IMR-90 (cell line): Measurements from ENCODE around the gene RNF6. TPM values are rescaled to one million over a fixed set of nuclear protein-coding genes. Genes with fewer than 3 reads are reported as not detected.

Experiments used
- ATAC-seq: fragments of 200-7000 bp; cut with Tn5 transposase; 2 replicates; pipeline ENCODE4 v1.9.1; 2020; ENCODE audit warnings: low read depth, mild to moderate bottlenecking, moderate library complexity
- BruUV-seq: library from RNA; stranded (reverse); fragments of 400-500 nt; replicated peaks from 2 replicates; lab custom pipeline; 2021; lab: Mats Ljungman, UMichigan
- CTCF ChIA-PET: fragments of 300-600 bp; formaldehyde crosslinking; extraction: SDS; loops from one replicate; lab custom pipeline; 2021; ENCODE audit warnings: antibody characterized with exemption; lab: Yijun Ruan, JAX
- POLR2A ChIA-PET: fragments of 300-600 bp; sonication (Branson Sonifier 250); formaldehyde crosslinking; loops from one replicate; lab custom pipeline; 2022; ENCODE audit warnings: antibody characterized with exemption; ENCODE audit not compliant: unreplicated experiment; lab: Charles Lee
- DNase-seq: peaks from one replicate; pipeline ENCODE4 v3.0.0; 2013
- H2AFZ ChIP-seq: replicated peaks from 2 replicates; pipeline ENCODE3; 2013; ENCODE audit warnings: low read length, mild to moderate bottlenecking; ENCODE audit not compliant: poor library complexity
- H2AK5ac ChIP-seq: 2 replicates; pipeline ENCODE4 v1.6.1; 2013; ENCODE audit warnings: low read depth, low read length, inconsistent platforms
- H2AK9ac ChIP-seq: replicated peaks from 2 replicates; pipeline ENCODE3; 2013; ENCODE audit warnings: mild to moderate bottlenecking, low read depth, low read length, moderate library complexity; ENCODE audit not compliant: poor library complexity
- H2BK120ac ChIP-seq: 2 replicates; pipeline ENCODE4 v1.6.1; 2013; ENCODE audit warnings: low read depth, low read length, inconsistent platforms
- H2BK15ac ChIP-seq: 3 replicates; pipeline ENCODE4 v1.6.1; 2013; ENCODE audit warnings: low read depth, low read length, inconsistent platforms
- H2BK20ac ChIP-seq: 2 replicates; pipeline ENCODE4 v1.6.1; 2013; ENCODE audit warnings: low read depth, mild to moderate bottlenecking, inconsistent platforms, low read length, moderate library complexity
- H2BK5ac ChIP-seq: 2 replicates; pipeline ENCODE4 v1.6.1; 2013; ENCODE audit warnings: mild to moderate bottlenecking, low read depth, low read length, inconsistent platforms; ENCODE audit not compliant: poor library complexity, severe bottlenecking
- H3K14ac ChIP-seq: replicated peaks from 2 replicates; pipeline ENCODE4 v1.6.1; 2013; ENCODE audit warnings: low read depth, low read length, inconsistent platforms
- H3K18ac ChIP-seq: 2 replicates; pipeline ENCODE4 v1.6.1; 2013; ENCODE audit warnings: low read depth, low read length, control low read depth
- H3K23ac ChIP-seq: 2 replicates; pipeline ENCODE4 v1.6.1; 2013; ENCODE audit warnings: low read depth, low read length, inconsistent platforms
- H3K27ac ChIP-seq: 2 replicates; pipeline ENCODE4 v1.5.1; 2013; ENCODE audit warnings: mild to moderate bottlenecking, control low read depth, low read length; ENCODE audit not compliant: insufficient read depth
- H3K27me3 ChIP-seq: 2 replicates; pipeline ENCODE4 v1.6.1; 2013; ENCODE audit warnings: low read length; ENCODE audit not compliant: control insufficient read depth, insufficient read depth
- H3K36me3 ChIP-seq: 2 replicates; pipeline ENCODE4 v1.6.1; 2013; ENCODE audit warnings: low read length, mixed read lengths; ENCODE audit not compliant: control insufficient read depth, insufficient read depth
- H3K4ac ChIP-seq: 2 replicates; pipeline ENCODE4 v1.6.1; 2013; ENCODE audit warnings: low read depth, low read length, inconsistent platforms
- H3K4me1 ChIP-seq: 2 replicates; pipeline ENCODE4 v1.6.1; 2013; ENCODE audit warnings: low read length, mixed read lengths; ENCODE audit not compliant: control insufficient read depth, insufficient read depth
- H3K4me2 ChIP-seq: 2 replicates; pipeline ENCODE4 v1.6.1; 2013; ENCODE audit warnings: low read depth, mild to moderate bottlenecking, control low read depth, low read length, moderate library complexity
- H3K4me3 ChIP-seq: 2 replicates; pipeline ENCODE4 v1.5.1; 2013; ENCODE audit warnings: low read depth, mild to moderate bottlenecking, control low read depth, low read length, moderate library complexity; ENCODE audit not compliant: insufficient read depth
- H3K56ac ChIP-seq: 2 replicates; pipeline ENCODE4 v1.6.1; 2013; ENCODE audit warnings: low read length, inconsistent platforms; ENCODE audit not compliant: insufficient read depth; ENCODE audit errors: extremely low read depth
- H3K79me1 ChIP-seq, 2 experiments: 2 replicates each; pipeline ENCODE4 v1.6.1; 2013; ENCODE audit warnings: low read length in 2 of 2, inconsistent platforms in 1 of 2, low read depth in 1 of 2
- H3K9ac ChIP-seq: 2 replicates; pipeline ENCODE4 v1.6.1; 2013; ENCODE audit warnings: low read depth, low read length, control low read depth
- H3K9me1 ChIP-seq: 2 replicates; pipeline ENCODE4 v1.6.1; 2013; ENCODE audit warnings: low read length, inconsistent platforms; ENCODE audit not compliant: insufficient read depth
- H3K9me3 ChIP-seq: 2 replicates; pipeline ENCODE4 v1.6.1; 2013; ENCODE audit warnings: low read length; ENCODE audit not compliant: control insufficient read depth, insufficient read depth
- H4K20me1 ChIP-seq: 2 replicates; pipeline ENCODE4 v1.6.1; 2013; ENCODE audit warnings: low read length, inconsistent platforms; ENCODE audit not compliant: insufficient read depth
- H4K5ac ChIP-seq: 2 replicates; pipeline ENCODE4 v1.6.1; 2013; ENCODE audit warnings: mild to moderate bottlenecking, low read depth, low read length, control low read depth
- H4K8ac ChIP-seq, 2 experiments: 2 replicates each; pipeline ENCODE4 v1.6.1; 2013; ENCODE audit warnings: low read depth in 2 of 2, low read length in 2 of 2, control low read depth in 1 of 2, inconsistent platforms in 1 of 2
- H4K91ac ChIP-seq: 2 replicates; pipeline ENCODE4 v1.6.1; 2013; ENCODE audit warnings: low read depth, low read length, inconsistent platforms; ENCODE audit not compliant: insufficient read depth
- BHLHE40 ChIP-seq: fragments of 150-350 bp; IDR thresholded peaks from 2 replicates; pipeline ENCODE4 v1.6.1; 2016; ENCODE audit warnings: mild to moderate bottlenecking, low read depth, low read length
- CHD1 ChIP-seq: IDR thresholded peaks from 2 replicates; pipeline ENCODE4 v1.6.1; 2012; ENCODE audit warnings: low read depth, low read length, improper control_type of control experiment
- CTCF ChIP-seq: conservative IDR thresholded peaks from 2 replicates; pipeline ENCODE4 v1.5.1; 2012; ENCODE audit warnings: mild to moderate bottlenecking, low read depth, low read length, improper control_type of control experiment
- ELK1 ChIP-seq: fragments of 150-350 bp; IDR thresholded peaks from 2 replicates; pipeline ENCODE4 v1.6.1; 2016; ENCODE audit warnings: low read depth, mild to moderate bottlenecking, low read length, moderate library complexity, borderline replicate concordance
- MAFK ChIP-seq: IDR thresholded peaks from 2 replicates; pipeline ENCODE4 v1.6.1; 2012; ENCODE audit warnings: low read depth, low read length, improper control_type of control experiment
- MXI1 ChIP-seq: IDR thresholded peaks from 2 replicates; pipeline ENCODE4 v1.6.1; 2012; ENCODE audit warnings: low read depth, mild to moderate bottlenecking, low read length, moderate library complexity, borderline replicate concordance
- POLR2A ChIP-seq: IDR thresholded peaks from 2 replicates; pipeline ENCODE4 v1.6.1; 2012; ENCODE audit warnings: mild to moderate bottlenecking, low read depth, low read length
- RAD21 ChIP-seq: IDR thresholded peaks from 2 replicates; pipeline ENCODE4 v1.6.1; 2012; ENCODE audit warnings: low read length, improper control_type of control experiment
- RFX5 ChIP-seq: IDR thresholded peaks from 2 replicates; pipeline ENCODE4 v1.8.0; 2012; ENCODE audit warnings: low read depth, mild to moderate bottlenecking, low read length, moderate library complexity
- SMC3 ChIP-seq: fragments of 150-350 bp; IDR thresholded peaks from 2 replicates; pipeline ENCODE4 v1.6.1; 2016; ENCODE audit warnings: low read depth, mild to moderate bottlenecking, antibody characterized with exemption, low read length, moderate library complexity
- WGBS, 2 experiments: methylation state at CpG; one replicate each; pipeline versions ENCODE4 v1.1.5 to v1.1.7; 2013; ENCODE audit warnings: missing lambda C conversion rate in 2 of 2; ENCODE audit not compliant: insufficient read length in 1 of 2; ENCODE audit errors: extremely low coverage in 2 of 2; 5-methylcytosine and 5-hydroxymethylcytosine counted together
- dilution Hi-C: fragments of 300-500 bp; cut with HindIII; formaldehyde crosslinking; loops from one replicate; pipeline ENCODE4 v1.14.3; 2018; ENCODE audit warnings: low sequenced_read_pairs; ENCODE audit not compliant: unreplicated experiment
- in situ Hi-C: fragments of 300-500 bp; cut with MboI; formaldehyde crosslinking; loops from 3 replicates; pipeline ENCODE4 v1.14.3; 2019; ENCODE audit warnings: low sequenced_read_pairs, inconsistent platforms, mixed read lengths
- intact Hi-C: fragments of 100-400 bp; cut with micrococcal nuclease; formaldehyde crosslinking; loops from 2 replicates; pipeline ENCODE4 v1.10.0; 2022
- polyA plus RNA-seq, 3 experiments: library from polyadenylated mRNA; depleted of rRNA; stranded (reverse); fragments of >200 nt; gene quantifications; 2 replicates each; pipeline ENCODE4 v1.2.3, GENCODE V29; 2012; ENCODE audit warnings: low replicate concordance in 1 of 3
- total RNA-seq: library from RNA; depleted of rRNA; stranded (reverse); fragments of >200 nt; gene quantifications from 2 replicates; pipeline ENCODE4 v1.2.3, GENCODE V29; 2012

Gene RNF6
- total and polyA plus RNA-seq, 2 of the 4 experiments (the other 2 are of a cell fraction) = 22.9 to 33.3 TPM

GRCh38 chr13:26247608-26248007 is 25.5 kb upstream of the RNF6 start:
- CTCF ChIA-PET = no interaction called here

More at GRCh38 chr13:26247608-26248007, 25.5 kb upstream of the RNF6 start:
- H2AK5ac ChIP-seq = no peak overlapping the region
- H3K27me3 ChIP-seq = peaks cover 2% of the 10 kb centered on the region; the same call in 1 of the 2 replicates
- no peaks in the 10 kb centered on the region for H3K9me3 ChIP-seq
- no peak overlapping the region for H3K14ac ChIP-seq
- BruUV-seq = no TSS peak
- DNase-seq (peak; percentile 29), ATAC-seq (no peak)
- 0 out of 2 replicates have a peak, but pooled peaks cover 2% of the 10 kb centered on the region for H3K4me1 ChIP-seq
- no peak overlapping the region for H2BK15ac ChIP-seq
- no peak overlapping the region for H4K8ac ChIP-seq
- H3K4ac ChIP-seq = no peak overlapping the region
- no peaks in the 10 kb centered on the region for H3K36me3 ChIP-seq
- intact Hi-C loops (no loop called here), in situ Hi-C loops (no loop called here), dilution Hi-C loops (no loop called here)
- no peaks in the 10 kb centered on the region for H3K9me1 ChIP-seq
- POLR2A ChIA-PET = no interaction called here
- H4K20me1 ChIP-seq = no peaks in the 10 kb centered on the region
- H3K23ac ChIP-seq = no peak overlapping the region
- H4K5ac ChIP-seq = no peak overlapping the region
- H2BK5ac ChIP-seq = no peak overlapping the region
- H3K4me3 ChIP-seq = no peak overlapping the region
- H3K9ac ChIP-seq = no peak overlapping the region
- H3K4me2 ChIP-seq = no peak overlapping the region
- H3K79me1 ChIP-seq = no peaks in the 10 kb centered on the region
- no CpG with 5 or more reads among the region's 3 CpGs for WGBS, 2 experiments
- no peak overlapping the region for H3K27ac ChIP-seq
- TF ChIP-seq SMC3 (no peak), RFX5 (no peak), ELK1 (no peak), RAD21 (no peak), CHD1 (no peak), MAFK (no peak), BHLHE40 (no peak), CTCF (no peak), MXI1 (no peak), POLR2A (no peak)
- no peak overlapping the region for H2AK9ac ChIP-seq
- H2BK120ac ChIP-seq = no peak overlapping the region
- H2BK20ac ChIP-seq = no peak overlapping the region
- no peak overlapping the region for H2AFZ ChIP-seq
- no peak overlapping the region for H3K18ac ChIP-seq
- no peak overlapping the region for H3K56ac ChIP-seq
- H4K91ac ChIP-seq = no peak overlapping the region
